CD14-positive monocyte (primary cell): Measurements from ENCODE around the gene TRAPPC6A. TPM values are rescaled to one million over a fixed set of nuclear protein-coding genes. Genes with fewer than 3 reads are reported as not detected.

Experiments used
- DNase-seq, 3 donors: peaks; one replicate each; pipeline ENCODE4 v3.0.0-alpha.2; 2011 to 2022
- H2AFZ ChIP-seq: 2 replicates; pipeline ENCODE4 v1.6.0; 2012; ENCODE audit warnings: mild to moderate bottlenecking, low read depth, low read length, inconsistent platforms; ENCODE audit not compliant: insufficient read depth, poor library complexity, severe bottlenecking
- H3K27ac ChIP-seq, 2 donors: 1 replicate in 1 of 2; 2 replicates in 1 of 2; pipeline ENCODE4 v1.5.1; 2012 to 2013; ENCODE audit warnings: low read length in 2 of 2, control low read depth in 1 of 2, inconsistent platforms in 1 of 2, low read depth in 1 of 2, mild to moderate bottlenecking in 1 of 2
- H3K27me3 ChIP-seq, 2 donors: one replicate each; pipeline versions ENCODE4 v1.6.0 to v1.6.1; 2011 to 2013; ENCODE audit warnings: low read length in 2 of 2; ENCODE audit not compliant: control insufficient read depth in 2 of 2, insufficient read depth in 2 of 2
- H3K36me3 ChIP-seq, 2 donors: replicated peaks in 1 of 2; 1 replicate in 1 of 2; 2 replicates in 1 of 2; pipeline versions ENCODE4 v1.5.1 to v1.6.1; 2012 to 2013; ENCODE audit warnings: low read length in 2 of 2, control low read depth in 1 of 2, inconsistent platforms in 1 of 2, mild to moderate bottlenecking in 1 of 2; ENCODE audit not compliant: insufficient read depth in 2 of 2, control insufficient read depth in 1 of 2
- H3K4me1 ChIP-seq, 2 donors: 1 replicate in 1 of 2; 2 replicates in 1 of 2; pipeline versions ENCODE4 v1.5.1 to v1.6.1; 2012 to 2013; ENCODE audit warnings: low read length in 2 of 2, control low read depth in 1 of 2, inconsistent platforms in 1 of 2, mild to moderate bottlenecking in 1 of 2, moderate library complexity in 1 of 2; ENCODE audit not compliant: insufficient read depth in 2 of 2, control insufficient read depth in 1 of 2
- H3K4me2 ChIP-seq: replicated peaks from 2 replicates; pipeline ENCODE3; 2012; ENCODE audit warnings: low read length, moderate library complexity, mild to moderate bottlenecking; ENCODE audit not compliant: poor library complexity, severe bottlenecking; ENCODE audit errors: extremely low read depth
- H3K4me3 ChIP-seq, 3 experiments: fragments of 200-600 bp in 1 of 3; sonication (generic) in 1 of 3; replicated peaks in 1 of 3; 1 replicate in 2 of 3; 2 replicates in 1 of 3; pipeline ENCODE4 v1.5.1; 2011 to 2013; ENCODE audit warnings: low read length in 3 of 3, mild to moderate bottlenecking in 3 of 3, control low read depth in 2 of 3, low read depth in 2 of 3, inconsistent platforms in 1 of 3, moderate library complexity in 1 of 3
- H3K79me2 ChIP-seq: 2 replicates; pipeline ENCODE4 v1.6.0; 2012; ENCODE audit warnings: mild to moderate bottlenecking, control low read depth, inconsistent platforms, low read length, moderate library complexity; ENCODE audit not compliant: insufficient read depth
- H3K9ac ChIP-seq: 2 replicates; pipeline ENCODE4 v1.6.0; 2017; ENCODE audit warnings: low read length, mild to moderate bottlenecking; ENCODE audit not compliant: insufficient read depth, poor library complexity, severe bottlenecking
- H3K9me3 ChIP-seq, 2 donors: replicated peaks in 1 of 2; 1 replicate in 1 of 2; 2 replicates in 1 of 2; pipeline versions ENCODE4 v1.5.1 to v1.6.1; 2012 to 2013; ENCODE audit warnings: low read length in 2 of 2, control low read depth in 1 of 2; ENCODE audit not compliant: control insufficient read depth in 1 of 2, insufficient read depth in 1 of 2
- H4K20me1 ChIP-seq: 2 replicates; pipeline ENCODE4 v1.6.0; 2012; ENCODE audit warnings: mild to moderate bottlenecking, low read length, control low read depth, moderate library complexity; ENCODE audit not compliant: insufficient read depth
- H3K27ac Mint-ChIP-seq, 7 donors: one replicate each; pipeline ENCODE4 v1.8.0; 2020; ENCODE audit warnings: mild to moderate bottlenecking in 7 of 7, mixed read lengths in 7 of 7, moderate library complexity in 6 of 7, inconsistent platforms in 2 of 7
- H3K27me3 Mint-ChIP-seq, 3 donors: one replicate each; pipeline ENCODE4 v1.8.0; 2021 to 2022; ENCODE audit warnings: low read depth in 3 of 3, mild to moderate bottlenecking in 3 of 3, mixed read lengths in 3 of 3, moderate library complexity in 3 of 3, inconsistent platforms in 1 of 3
- H3K36me3 Mint-ChIP-seq, 2 donors: one replicate each; pipeline ENCODE4 v1.8.0; 2020; ENCODE audit warnings: mixed read lengths in 2 of 2, inconsistent platforms in 1 of 2, mild to moderate bottlenecking in 1 of 2
- H3K4me1 Mint-ChIP-seq: one replicate; pipeline ENCODE4 v1.8.0; 2020; ENCODE audit warnings: mild to moderate bottlenecking, mixed read lengths
- H3K4me3 Mint-ChIP-seq, 2 donors: one replicate each; pipeline ENCODE4 v1.8.0; 2020; ENCODE audit warnings: mild to moderate bottlenecking in 2 of 2, mixed read lengths in 2 of 2, moderate library complexity in 1 of 2
- H3K9me3 Mint-ChIP-seq, 7 donors: one replicate each; pipeline ENCODE4 v1.8.0; 2020 to 2022; ENCODE audit warnings: mixed read lengths in 7 of 7, mild to moderate bottlenecking in 6 of 7, moderate library complexity in 6 of 7, inconsistent platforms in 2 of 7
- CTCF ChIP-seq: fragments of 200-600 bp; IDR thresholded peaks from one replicate; pipeline ENCODE4 v1.8.0; 2022; ENCODE audit warnings: antibody characterized with exemption, mild to moderate bottlenecking
- WGBS: methylation state at CpG from one replicate; pipeline ENCODE4 v1.1.5; 2013; ENCODE audit warnings: missing lambda C conversion rate; ENCODE audit not compliant: insufficient coverage; 5-methylcytosine and 5-hydroxymethylcytosine counted together
- intact Hi-C, 2 donors: fragments of 100-400 bp; cut with micrococcal nuclease; formaldehyde crosslinking; loops; one replicate each; pipeline versions ENCODE4 v1.15.0 to v1.15.1; 2023
- polyA plus RNA-seq, 3 donors: library from polyadenylated mRNA; depleted of rRNA in 1 of 3; unstranded in 2 of 3; stranded (reverse) in 1 of 3; fragments of 300-500 nt in 2 of 3; fragments of >200 nt in 1 of 3; fragmentation: Illumina TruSeq in 2 of 3; gene quantifications; 1 replicate in 2 of 3; 2 replicates in 1 of 3; pipeline ENCODE4 v1.2.3, GENCODE V29; 2012 to 2021

Gene TRAPPC6A
- polyA plus RNA-seq, 3 donors: 49.7 to 82.7 (median 63.4) TPM

- H4K20me1 ChIP-seq: no peaks in the 10 kb centered on the region
- H3K4me3 ChIP-seq: no peak overlapping the region
- H3K4me1 ChIP-seq: peaks cover 8 to 11% of the 10 kb centered on the region in 2 donors
- H3K4me2 ChIP-seq: no peak overlapping the region
- H2AFZ ChIP-seq: no peak overlapping the region
- Mint-ChIP-seq H3K4me3 (no peak overlapping the region), H3K27me3 (peaks cover 24 to 65% (median 49%) of the 10 kb centered on the region in 3 donors), H3K36me3 (no peaks in the 10 kb centered on the region), H3K9me3 (peaks cover 0 to 4% (median 0%) of the 10 kb centered on the region in 7 donors), H3K4me1 (peaks cover 9% of the 10 kb centered on the region), H3K27ac (peak overlapping the region in 2 of 7 donors; percentile 5 to 69)
- 89% methylated on average over 10 of the region's 10 CpGs for WGBS
- H3K79me2 ChIP-seq: no peaks in the 10 kb centered on the region
- H3K27me3 ChIP-seq: peaks cover 0 to 10% of the 10 kb centered on the region in 2 donors
- DNase-seq: no peak
- H3K27ac ChIP-seq: no peak overlapping the region
- H3K9ac ChIP-seq: no peak overlapping the region
- H3K9me3 ChIP-seq: no peaks in the 10 kb centered on the region
- no peaks in the 10 kb centered on the region for H3K36me3 ChIP-seq
- intact Hi-C loops: no loop called here
- TF ChIP-seq CTCF: no peak
These were observed 18.1 kb downstream of the TRAPPC6A start for GRCh38 chr19:45159971-45160324.

GRCh38 chr19:45159210-45159970, 18.6 kb downstream of the TRAPPC6A start:
- Histone ChIP-seq H3K9me3 (no peaks in the 10 kb centered on the region), H3K79me2 (no peaks in the 10 kb centered on the region), H3K27ac (no peak overlapping the region), H3K4me2 (no peak overlapping the region), H3K9ac (no peak overlapping the region), H2AFZ (no peak overlapping the region), H3K4me3 (no peak overlapping the region), H3K27me3 (peaks cover 0 to 13% of the 10 kb centered on the region in 2 donors), H4K20me1 (no peaks in the 10 kb centered on the region), H3K4me1 (peaks cover 3 to 6% of the 10 kb centered on the region in 2 donors), H3K36me3 (no peaks in the 10 kb centered on the region)
- peaks cover 0 to 6% (median 0%) of the 10 kb centered on the region in 7 donors for H3K9me3 Mint-ChIP-seq
- 89% methylated on average over 9 of the region's 12 CpGs for WGBS
- H3K4me1 Mint-ChIP-seq: peaks cover 5% of the 10 kb centered on the region
- no peaks in the 10 kb centered on the region for H3K36me3 Mint-ChIP-seq
- TF ChIP-seq CTCF: no peak
- intact Hi-C loops: no loop called here
- peak overlapping the region in 1 of 7 donors; percentile 5 for H3K27ac Mint-ChIP-seq
- no peak for DNase-seq
- peak overlapping the region in 1 of 2 donors; percentile 7 for H3K4me3 Mint-ChIP-seq
- peaks cover 27 to 66% (median 52%) of the 10 kb centered on the region in 3 donors for H3K27me3 Mint-ChIP-seq
